HG03060 (cell line): ENCODE data around the gene ERC2.
A peak's percentile ranks its signal among the peaks of the same experiment; 100 is the strongest.

ENCODE experiments used
- ATAC-seq: cut with Tn5 transposase; IDR thresholded peaks from one replicate; pipeline ENCODE4 v1.9.1; 2021; ENCODE audit warnings: low read depth, moderate number of reproducible peaks; ENCODE audit not compliant: unreplicated experiment

Gene ERC2

DNA sequence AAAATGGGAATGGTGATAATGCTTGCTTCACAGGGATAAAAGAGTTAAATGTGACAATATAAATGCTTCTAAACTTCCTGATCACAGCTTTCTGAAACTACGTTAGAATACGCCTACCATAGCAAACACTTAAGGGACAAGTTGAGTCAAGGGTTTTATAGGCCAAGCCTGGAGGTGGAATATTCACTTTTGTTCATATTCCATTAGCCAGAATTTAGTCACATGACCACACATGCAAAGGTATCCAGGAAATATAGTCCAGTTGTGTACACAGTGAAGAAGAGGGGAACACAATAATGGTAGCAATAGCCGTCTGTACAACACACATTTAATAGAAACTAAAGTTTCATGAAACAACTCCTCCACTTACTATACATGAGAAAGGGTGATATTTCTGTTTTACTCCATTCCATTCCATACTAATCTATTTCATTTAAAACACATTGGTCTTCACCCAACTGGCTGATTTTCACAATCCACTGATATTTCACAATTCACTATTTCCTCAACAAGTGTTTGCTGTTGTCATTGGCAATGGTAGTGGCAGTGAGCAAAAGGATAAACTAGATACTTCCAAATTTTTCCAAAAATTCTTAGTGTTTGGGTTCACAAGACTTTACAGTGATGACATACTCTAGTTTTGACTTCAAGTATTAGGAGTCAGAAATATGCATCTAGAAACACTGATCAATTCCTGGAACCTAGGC, 270.9 kb downstream of the ERC2 start:
- no peak for ATAC-seq

GRCh38 chr3:56196700-56197099, 271.6 kb downstream of the ERC2 start:
- no peak for ATAC-seq

DNA sequence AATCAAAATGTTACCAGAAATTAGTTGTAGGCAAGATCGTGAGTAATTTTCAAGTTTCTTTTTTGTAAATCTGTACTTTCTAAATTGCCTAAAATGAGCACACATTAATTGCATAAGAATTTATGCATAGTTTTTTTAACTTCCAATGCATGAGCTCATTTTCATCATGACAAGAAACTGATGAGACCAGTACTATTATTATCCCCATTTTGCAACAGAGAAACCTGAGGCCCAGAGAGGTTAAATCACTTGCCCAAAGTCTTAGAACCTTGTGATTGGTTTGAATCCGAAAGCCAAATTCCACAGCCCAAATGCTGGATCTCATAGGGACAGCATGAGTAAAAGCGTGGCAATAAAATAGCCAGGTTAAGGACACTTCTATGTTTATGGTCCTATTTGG, 274.7 kb downstream of the ERC2 start:
- no peak for ATAC-seq

DNA sequence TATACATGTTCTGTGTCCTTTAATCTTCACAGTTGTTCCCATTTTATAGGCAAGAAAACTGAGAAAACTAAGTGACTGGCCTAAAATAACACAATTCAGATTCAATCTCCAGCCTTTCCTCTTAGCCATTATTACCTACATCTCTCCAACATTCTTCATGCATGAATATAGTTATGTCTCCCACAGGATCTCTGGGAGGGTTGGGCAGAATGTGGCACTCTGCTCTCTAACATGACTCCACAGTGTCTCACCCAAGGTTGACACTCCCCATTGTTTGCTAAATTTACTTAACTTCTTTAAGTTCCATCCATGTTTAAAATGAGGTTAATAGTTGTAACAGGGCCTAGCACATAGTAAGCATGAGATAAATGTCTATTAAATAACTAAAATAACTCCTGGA, 276.3 kb downstream of the ERC2 start:
- no peak for ATAC-seq

GRCh38 chr3:56190771-56191305, 277.4 kb downstream of the ERC2 start:
- no peak for ATAC-seq

DNA sequence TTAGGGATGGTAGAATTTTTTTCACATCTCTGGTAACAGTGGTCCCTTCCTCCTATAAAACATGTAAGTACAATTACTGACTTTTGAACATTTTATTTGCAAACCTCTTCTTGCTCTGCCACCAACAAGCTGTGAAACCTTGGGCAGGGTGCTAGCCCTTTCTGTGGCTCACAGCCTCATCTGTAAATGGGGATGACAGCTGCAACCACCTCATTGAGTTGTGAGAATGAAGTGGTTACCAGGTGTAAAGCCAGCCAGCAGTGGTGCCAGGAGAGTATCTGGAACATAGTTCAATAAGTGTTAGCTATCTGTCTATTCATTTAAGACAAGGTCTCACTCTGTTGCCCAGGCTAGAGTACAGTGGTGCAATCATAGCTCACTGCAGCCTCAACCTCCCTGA, 278.1 kb downstream of the ERC2 start:
- ATAC-seq = no peak

GRCh38 chr3:56189536-56189935, 278.7 kb downstream of the ERC2 start:
- ATAC-seq = no peak

DNA sequence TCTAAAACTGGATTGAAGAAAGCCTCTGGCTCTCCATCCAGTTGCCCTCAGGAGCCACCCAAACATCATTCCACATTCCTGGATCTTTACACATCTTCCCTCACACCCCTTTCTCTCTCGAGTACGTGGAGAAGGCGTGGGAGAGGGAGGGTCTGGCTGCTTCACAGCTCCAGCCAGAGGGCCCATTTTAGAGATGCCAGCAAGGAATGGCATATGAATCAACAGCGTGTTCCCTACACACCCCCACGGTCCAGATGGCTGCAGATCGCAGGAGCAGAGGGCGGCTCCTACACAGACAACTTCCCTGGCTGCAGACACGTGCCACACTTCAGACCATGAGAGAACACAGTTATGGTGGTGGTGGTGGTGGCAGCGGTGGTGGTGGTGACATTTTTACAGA, 280.1 kb downstream of the ERC2 start:
- no peak for ATAC-seq

GRCh38 chr3:56187051-56187450, 281.2 kb downstream of the ERC2 start:
- no peak for ATAC-seq

DNA sequence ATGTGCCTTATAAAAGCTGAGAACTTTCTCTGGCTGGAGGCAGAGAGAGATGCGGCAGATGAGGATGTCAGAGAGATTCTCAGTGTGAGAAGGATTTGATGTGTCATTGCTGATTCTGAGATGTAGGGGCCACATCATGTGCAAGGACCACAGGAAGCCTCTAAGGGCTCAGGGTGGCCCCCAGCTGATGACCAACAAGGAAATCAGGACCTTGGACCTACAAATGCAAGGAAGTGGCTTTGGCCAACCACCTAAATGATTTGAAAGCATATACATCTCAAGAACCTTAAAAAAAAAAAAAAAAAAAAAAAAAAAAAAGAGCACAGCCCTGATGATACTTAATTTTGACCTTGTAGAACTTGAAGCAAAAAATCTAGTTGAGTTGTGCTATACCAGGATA, 282.4 kb downstream of the ERC2 start:
- no peak for ATAC-seq

DNA sequence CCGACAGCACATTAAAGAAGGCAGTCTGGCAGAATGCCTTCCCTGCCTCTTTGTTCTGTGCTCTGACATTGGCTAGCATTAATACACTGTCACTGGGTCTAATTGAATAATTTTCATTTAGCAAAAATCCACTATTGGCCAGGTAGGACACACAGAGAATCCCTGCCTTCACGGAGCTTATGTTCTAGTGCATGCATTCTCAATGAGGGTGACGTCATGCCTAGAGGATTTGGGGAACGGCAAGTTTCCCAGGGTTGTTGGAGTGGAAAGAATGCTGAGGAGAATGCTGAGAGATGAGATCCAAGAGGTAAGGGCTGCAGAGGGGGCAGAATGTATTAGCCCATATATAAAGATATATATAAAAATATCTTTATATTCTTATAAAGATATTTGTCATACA, 284.7 kb downstream of the ERC2 start:
- ATAC-seq = no peak

DNA sequence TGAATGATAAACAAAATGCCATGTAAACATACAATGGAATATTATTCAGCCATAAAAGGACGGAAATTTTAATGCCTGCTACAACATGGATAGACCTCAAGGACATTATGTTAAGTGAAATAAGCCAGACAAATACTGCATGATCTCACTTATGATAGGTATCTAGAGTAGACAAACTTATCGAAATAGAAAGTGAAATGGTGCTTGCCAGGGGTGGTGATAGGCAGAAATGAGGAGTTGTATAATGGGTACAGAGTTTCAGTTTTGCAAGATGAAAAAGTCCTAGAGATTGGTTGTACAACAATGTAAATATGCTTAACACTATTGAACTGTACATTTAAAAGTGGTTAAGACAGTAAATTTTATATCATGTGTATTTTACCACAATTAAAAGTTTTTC, 287.8 kb downstream of the ERC2 start:
- no peak for ATAC-seq

- ATAC-seq = no peak
Observed at GRCh38 chr3:56173601-56174000, 294.7 kb downstream of the ERC2 start.

DNA sequence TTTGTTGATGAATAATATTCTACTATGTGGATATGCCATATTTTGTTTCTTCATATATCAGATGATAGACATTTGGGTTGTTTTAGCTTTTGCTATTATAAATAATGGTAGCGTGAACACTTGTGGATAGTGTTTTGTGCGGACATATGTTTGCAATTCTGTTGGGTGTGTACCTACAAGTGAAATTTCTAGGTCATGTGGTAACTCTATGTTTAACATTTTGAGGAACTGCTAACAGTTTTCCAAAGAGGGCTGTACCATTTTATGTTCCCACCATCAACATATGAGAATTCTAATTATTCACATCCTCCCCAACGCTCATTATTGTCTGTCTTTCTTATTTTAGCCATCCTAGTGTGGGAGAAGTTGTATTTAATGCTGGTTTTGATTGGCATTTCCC, 303.8 kb downstream of the ERC2 start:
- ATAC-seq = no peak

DNA sequence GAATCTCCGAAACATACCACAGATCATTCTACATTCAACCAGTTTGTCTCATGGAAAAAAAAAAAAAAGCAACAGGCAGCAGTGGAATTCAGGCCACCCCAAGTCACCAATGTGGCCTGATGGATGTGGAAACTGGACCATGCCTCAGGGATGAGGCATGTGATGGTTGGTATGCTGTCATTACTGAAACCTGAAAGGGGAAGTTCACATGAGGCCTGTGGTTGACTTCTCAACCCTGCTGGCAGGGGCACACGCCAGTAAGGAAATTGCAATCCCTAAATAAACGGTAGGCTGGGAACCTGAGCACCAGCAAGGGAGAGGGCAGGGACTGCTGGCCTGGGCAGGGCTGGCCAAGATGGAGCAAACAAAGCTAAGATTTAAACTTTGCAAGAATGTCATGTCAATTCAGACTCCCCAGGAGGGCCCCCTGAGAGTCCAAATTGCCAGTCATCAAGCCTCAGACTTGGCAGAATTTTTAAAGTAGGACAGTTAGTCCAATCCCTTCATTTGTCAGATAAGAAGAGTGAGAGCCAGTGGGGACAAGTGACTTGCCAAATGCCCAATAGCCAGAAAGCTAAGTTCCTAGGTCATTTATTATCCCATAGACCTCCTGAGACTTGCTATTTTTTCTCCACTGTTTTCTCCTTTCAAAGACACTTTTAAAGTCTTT, 310.4 kb downstream of the ERC2 start:
- peak; percentile 83 for ATAC-seq

GRCh38 chr3:56154297-56154696, 314.0 kb downstream of the ERC2 start:
- ATAC-seq = no peak

DNA sequence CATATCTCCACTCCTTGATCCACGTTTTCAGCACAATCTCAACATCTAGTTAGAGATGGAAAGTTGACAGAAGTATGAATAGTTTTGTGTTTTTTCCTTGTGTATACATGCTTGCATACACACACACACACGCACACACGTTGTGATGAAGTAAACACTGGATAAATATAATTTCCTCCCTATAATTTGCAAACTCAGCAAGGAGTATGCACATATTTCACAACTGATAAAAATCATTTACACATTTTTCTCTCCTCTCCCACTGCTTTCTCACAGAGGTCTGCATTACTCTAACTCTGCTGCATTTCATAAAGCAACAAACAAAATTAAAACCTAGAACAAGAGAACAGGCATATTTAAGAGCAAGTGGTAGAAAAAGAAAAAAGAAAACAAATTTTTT, 320.9 kb downstream of the ERC2 start:
- no peak for ATAC-seq

DNA sequence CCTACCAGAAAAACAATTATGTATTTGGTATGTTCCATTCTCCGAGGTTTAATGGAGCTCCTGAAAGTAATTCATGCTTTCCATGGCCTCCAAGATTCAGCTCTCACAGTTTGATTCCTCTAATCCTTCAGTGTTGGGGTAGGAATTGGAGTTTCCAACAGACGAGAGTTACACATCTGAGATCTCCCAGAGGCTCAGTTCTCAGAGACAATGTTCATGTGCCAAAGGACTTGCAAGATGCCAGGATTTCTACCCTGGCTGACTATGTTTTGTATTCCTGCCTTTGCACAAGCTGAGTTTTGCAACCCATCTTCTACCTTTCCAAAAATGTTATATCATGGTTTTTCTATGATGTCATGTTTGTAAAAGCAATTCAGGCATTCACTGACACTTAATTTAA, 322.9 kb downstream of the ERC2 start:
- no peak for ATAC-seq

- ATAC-seq = no peak
Observed at GRCh38 chr3:56144805-56145204, 323.5 kb downstream of the ERC2 start.

GRCh38 chr3:56137415-56137814, 330.9 kb downstream of the ERC2 start:
- ATAC-seq = no peak

- no peak for ATAC-seq
Observed at GRCh38 chr3:56136514-56136913, 331.8 kb downstream of the ERC2 start.

- ATAC-seq = no peak
Observed at GRCh38 chr3:56135941-56136340, 332.3 kb downstream of the ERC2 start.
